Measurements from ENCODE around the gene WNT9B. TPM values are rescaled to one million over a fixed set of nuclear protein-coding genes. Genes with fewer than 3 reads are reported as not detected.

The WNT9B gene
- polyA plus RNA-seq, 2 of the 4 experiments (the other 2 are of a cell fraction) = 0.05 TPM

DNA sequence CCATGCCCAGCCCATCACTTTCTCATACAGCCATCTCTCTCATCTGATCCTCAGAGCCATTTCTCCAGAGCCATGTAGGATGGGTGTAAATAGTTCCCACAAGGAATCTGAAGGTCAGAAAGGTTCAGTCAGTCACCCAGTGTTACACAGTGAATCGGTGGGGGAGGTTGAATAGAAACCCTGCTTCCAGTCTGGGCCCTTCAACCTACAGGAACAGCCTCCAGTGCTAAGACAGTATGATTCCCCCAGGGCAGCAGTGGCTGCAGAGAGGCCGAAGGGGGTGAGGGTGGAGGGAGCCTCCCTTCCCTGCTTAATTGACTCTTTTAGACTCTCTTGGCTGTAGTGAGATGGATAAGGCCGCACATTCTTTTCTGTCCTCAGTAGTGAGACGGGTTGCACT, 3.6 kb downstream of the WNT9B start:
- 61% methylated on average over 4 of the region's 4 CpGs for WGBS (ENCODE audit: missing lambda C conversion rate)
- ChIA-PET CTCF (interaction anchor here (1.3 to 5.3 kb wide), 5 partner anchors 10 to 88 kb away, joined by 3 to 32 read pairs (median 10); no protein-coding TSS in a partner anchor), POLR2A (no interaction called here)
- TF ChIP-seq MYC (IDR thresholded peaks at IDR 0.05; ENCODE audit: borderline replicate concordance, low read length) (no peak), POLR2AphosphoS2 (conservative IDR thresholded peaks at IDR 0.05; ENCODE audit: low read length) (no peak), TFCP2L1 (CRISPR knock-in tag; IDR thresholded peaks at IDR 0.05) (no peak)
- TF ChIP-seq, protein P1, sequence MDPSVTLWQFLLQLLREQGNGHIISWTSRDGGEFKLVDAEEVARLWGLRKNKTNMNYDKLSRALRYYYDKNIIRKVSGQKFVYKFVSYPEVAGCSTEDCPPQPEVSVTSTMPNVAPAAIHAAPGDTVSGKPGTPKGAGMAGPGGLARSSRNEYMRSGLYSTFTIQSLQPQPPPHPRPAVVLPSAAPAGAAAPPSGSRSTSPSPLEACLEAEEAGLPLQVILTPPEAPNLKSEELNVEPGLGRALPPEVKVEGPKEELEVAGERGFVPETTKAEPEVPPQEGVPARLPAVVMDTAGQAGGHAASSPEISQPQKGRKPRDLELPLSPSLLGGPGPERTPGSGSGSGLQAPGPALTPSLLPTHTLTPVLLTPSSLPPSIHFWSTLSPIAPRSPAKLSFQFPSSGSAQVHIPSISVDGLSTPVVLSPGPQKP (IDR thresholded peaks at IDR 0.05; ENCODE audit: low read depth, low read length) = no peak
- TF ChIP-seq, protein P2, sequence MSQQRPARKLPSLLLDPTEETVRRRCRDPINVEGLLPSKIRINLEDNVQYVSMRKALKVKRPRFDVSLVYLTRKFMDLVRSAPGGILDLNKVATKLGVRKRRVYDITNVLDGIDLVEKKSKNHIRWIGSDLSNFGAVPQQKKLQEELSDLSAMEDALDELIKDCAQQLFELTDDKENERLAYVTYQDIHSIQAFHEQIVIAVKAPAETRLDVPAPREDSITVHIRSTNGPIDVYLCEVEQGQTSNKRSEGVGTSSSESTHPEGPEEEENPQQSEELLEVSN (IDR thresholded peaks at IDR 0.05; ENCODE audit: borderline replicate concordance, low read depth) = no peak
- Histone ChIP-seq H3K4me2 (no peak overlapping the region), H3K9me3 (no peaks in the 10 kb centered on the region), H3K27ac (no peak overlapping the region), H3K4me1 (peaks cover 5% of the 10 kb centered on the region; the same call in 1 of the 3 replicates), H3K4me3 (no peak overlapping the region)
- FAIRE-seq (no peak), ATAC-seq (no peak), DNase-seq (ENCODE audit: low read depth in 1 of 2, low spot score in 1 of 2) (no peak)

DNA sequence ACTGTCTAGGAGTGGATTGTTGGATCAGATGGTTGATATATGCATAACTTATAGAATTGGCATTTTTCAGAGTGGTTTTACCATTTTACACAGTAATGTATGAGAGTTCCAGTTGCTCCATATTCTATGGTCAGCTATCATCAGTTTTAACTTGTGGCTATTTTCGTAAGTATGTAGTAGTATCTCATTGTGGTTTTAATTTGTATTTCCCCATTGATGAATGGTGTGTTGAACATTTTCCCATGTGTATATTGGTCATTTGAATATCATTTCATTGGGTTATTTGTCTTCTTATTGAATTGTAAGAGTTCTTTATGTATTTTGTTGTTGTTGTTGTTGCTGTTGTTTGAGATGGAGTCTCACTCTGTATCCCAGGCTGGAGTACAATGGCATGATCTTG, 6.2 kb downstream of the WNT9B start:
- ATAC-seq = no peak
- POLR2A ChIA-PET = no interaction called here
- TF ChIP-seq POLR2AphosphoS2 (conservative IDR thresholded peaks at IDR 0.05; ENCODE audit: low read length) (no peak), CHD4 (IDR thresholded peaks at IDR 0.05; ENCODE audit: borderline replicate concordance) (no peak), NFE2L2 (conservative IDR thresholded peaks at IDR 0.05; ENCODE audit: low read length) (no peak), EHMT2 (IDR thresholded peaks at IDR 0.05; ENCODE audit: low read depth) (no peak), HOXA7 (CRISPR knock-in tag; IDR thresholded peaks at IDR 0.05) (no peak), ZSCAN20 (CRISPR knock-in tag; IDR thresholded peaks at IDR 0.05) (no peak), NR3C1 (IDR thresholded peaks at IDR 0.05) (no peak), GATA3 (IDR thresholded peaks at IDR 0.05; ENCODE audit: borderline replicate concordance) (no peak), FOXS1 (CRISPR knock-in tag; IDR thresholded peaks at IDR 0.05) (no peak)
- TF ChIP-seq, protein P3, sequence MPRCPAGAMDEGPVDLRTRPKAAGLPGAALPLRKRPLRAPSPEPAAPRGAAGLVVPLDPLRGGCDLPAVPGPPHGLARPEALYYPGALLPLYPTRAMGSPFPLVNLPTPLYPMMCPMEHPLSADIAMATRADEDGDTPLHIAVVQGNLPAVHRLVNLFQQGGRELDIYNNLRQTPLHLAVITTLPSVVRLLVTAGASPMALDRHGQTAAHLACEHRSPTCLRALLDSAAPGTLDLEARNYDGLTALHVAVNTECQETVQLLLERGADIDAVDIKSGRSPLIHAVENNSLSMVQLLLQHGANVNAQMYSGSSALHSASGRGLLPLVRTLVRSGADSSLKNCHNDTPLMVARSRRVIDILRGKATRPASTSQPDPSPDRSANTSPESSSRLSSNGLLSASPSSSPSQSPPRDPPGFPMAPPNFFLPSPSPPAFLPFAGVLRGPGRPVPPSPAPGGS (IDR thresholded peaks at IDR 0.05) = no peak
- no peak for DNase-seq (ENCODE audit: low read depth in 1 of 2, low spot score in 1 of 2)
- WGBS (ENCODE audit: missing lambda C conversion rate) = 96% methylated on average over 1 of the region's 1 CpG
- Histone ChIP-seq H3K4me2 (no peak overlapping the region), H3K27ac (no peak overlapping the region), H3K9me3 (no peaks in the 10 kb centered on the region), H3K4me1 (no peaks in the 10 kb centered on the region), H3K4me3 (no peak overlapping the region)
- FAIRE-seq = no peak
- CTCF ChIA-PET = interaction anchor here (0.6 to 5.3 kb wide), 4 partner anchors 15 to 768 kb away, joined by 3 to 32 read pairs (median 8); no protein-coding TSS in a partner anchor

DNA sequence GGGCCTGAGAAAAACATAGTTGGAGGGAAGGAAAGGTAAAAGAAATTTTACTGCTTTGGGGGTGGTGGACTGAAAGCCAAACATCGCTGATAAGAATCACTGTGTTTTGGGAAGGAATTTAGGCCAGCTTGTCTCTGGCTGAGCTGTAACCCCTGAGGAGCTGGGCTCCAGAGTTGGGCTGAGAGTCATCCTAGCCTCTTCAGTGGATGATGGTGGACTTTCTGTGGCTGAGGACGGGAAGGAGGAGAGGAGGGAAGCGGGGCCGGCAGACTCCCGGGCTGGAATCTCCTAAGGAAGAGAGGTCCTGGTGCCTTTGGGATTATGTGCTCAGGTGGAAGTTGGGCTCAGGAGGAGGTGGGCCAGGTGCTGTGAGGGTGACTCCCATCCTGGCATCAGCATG, 8.6 kb downstream of the WNT9B start:
- ATAC-seq = no peak
- WGBS (ENCODE audit: missing lambda C conversion rate) = 91% methylated on average over 5 of the region's 5 CpGs
- POLR2A ChIA-PET = no interaction called here
- TF ChIP-seq MAFK (IDR thresholded peaks at IDR 0.05; ENCODE audit: partially characterized antibody) (no peak), CBX2 (IDR thresholded peaks at IDR 0.05; ENCODE audit: borderline replicate concordance, low read depth) (no peak), HEYL (CRISPR knock-in tag; IDR thresholded peaks at IDR 0.05) (no peak), KDM1A (IDR thresholded peaks at IDR 0.05; ENCODE audit: low read depth) (no peak), NR3C1 (IDR thresholded peaks at IDR 0.05) (no peak), HOXA7 (CRISPR knock-in tag; IDR thresholded peaks at IDR 0.05) (no peak), POLR2AphosphoS2 (conservative IDR thresholded peaks at IDR 0.05; ENCODE audit: low read length) (no peak)
- TF ChIP-seq, protein P3 (IDR thresholded peaks at IDR 0.05) = no peak
- TF ChIP-seq, protein P2 (IDR thresholded peaks at IDR 0.05; ENCODE audit: borderline replicate concordance, low read depth) = no peak
- CTCF ChIA-PET = interaction anchor here (0.7 to 2.4 kb wide), 5 partner anchors 13 to 39 kb away, joined by 3 to 11 read pairs (median 6); no protein-coding TSS in a partner anchor
- DNase-seq (ENCODE audit: low read depth in 1 of 2, low spot score in 1 of 2) = no peak
- no peak overlapping the region for H3K27ac ChIP-seq
- FAIRE-seq = no peak
- no peak overlapping the region for H3K4me3 ChIP-seq
- H3K9me3 ChIP-seq = no peaks in the 10 kb centered on the region
- H3K4me1 ChIP-seq = no peaks in the 10 kb centered on the region
- H3K4me2 ChIP-seq = no peak overlapping the region

Data from A549 (cell line).